Measurements from ENCODE around the gene CENPM.

Gene CENPM

GRCh38 chr22:41976070-41976901 lies 29.3 kb upstream of the CENPM start:
- Histone ChIP-seq H3K27me3 (ENCODE audit: control insufficient read depth, insufficient read depth, low read length) (peaks cover 21% of the 10 kb centered on the region), H3K9ac (ENCODE audit: low read length) (no peak overlapping the region), H3K27ac (ENCODE audit: low read depth, low read length) (no peak overlapping the region), H3K4me3 (ENCODE audit: low read length) (no peak overlapping the region), H3K4me1 (ENCODE audit: control insufficient read depth, insufficient read depth, low read length) (no peaks in the 10 kb centered on the region), H3K36me3 (ENCODE audit: control insufficient read depth, insufficient read depth, low read length) (no peaks in the 10 kb centered on the region)

GRCh38 chr22:41975299-41976069 lies 28.5 kb upstream of the CENPM start:
- Histone ChIP-seq H3K4me3 (ENCODE audit: low read length) (no peak overlapping the region), H3K4me1 (ENCODE audit: control insufficient read depth, insufficient read depth, low read length) (no peaks in the 10 kb centered on the region), H3K36me3 (ENCODE audit: control insufficient read depth, insufficient read depth, low read length) (no peaks in the 10 kb centered on the region), H3K27me3 (ENCODE audit: control insufficient read depth, insufficient read depth, low read length) (peaks cover 27% of the 10 kb centered on the region), H3K27ac (ENCODE audit: low read depth, low read length) (no peak overlapping the region), H3K9ac (ENCODE audit: low read length) (no peak overlapping the region)

- Histone ChIP-seq H3K27me3 (ENCODE audit: control insufficient read depth, insufficient read depth, low read length) (peaks cover 27% of the 10 kb centered on the region), H3K27ac (ENCODE audit: low read depth, low read length) (no peak overlapping the region), H3K9ac (ENCODE audit: low read length) (no peak overlapping the region), H3K36me3 (ENCODE audit: control insufficient read depth, insufficient read depth, low read length) (no peaks in the 10 kb centered on the region), H3K4me3 (ENCODE audit: low read length) (no peak overlapping the region), H3K4me1 (ENCODE audit: control insufficient read depth, insufficient read depth, low read length) (no peaks in the 10 kb centered on the region)
These were observed 27.8 kb upstream of the CENPM start for GRCh38 chr22:41974691-41975290.

- Histone ChIP-seq H3K27ac (ENCODE audit: low read depth, low read length) (no peak overlapping the region), H3K4me3 (ENCODE audit: low read length) (no peak overlapping the region), H3K36me3 (ENCODE audit: control insufficient read depth, insufficient read depth, low read length) (no peaks in the 10 kb centered on the region), H3K9ac (ENCODE audit: low read length) (no peak overlapping the region), H3K4me1 (ENCODE audit: control insufficient read depth, insufficient read depth, low read length) (no peaks in the 10 kb centered on the region), H3K27me3 (ENCODE audit: control insufficient read depth, insufficient read depth, low read length) (peaks cover 15% of the 10 kb centered on the region)
These were observed 24.5 kb upstream of the CENPM start for GRCh38 chr22:41971431-41971830.

- peaks cover 11% of the 10 kb centered on the region for H3K27me3 ChIP-seq (ENCODE audit: control insufficient read depth, insufficient read depth, low read length)
- no peaks in the 10 kb centered on the region for H3K4me1 ChIP-seq (ENCODE audit: control insufficient read depth, insufficient read depth, low read length)
- H3K9ac ChIP-seq (ENCODE audit: low read length): no peak overlapping the region
- H3K36me3 ChIP-seq (ENCODE audit: control insufficient read depth, insufficient read depth, low read length): no peaks in the 10 kb centered on the region
- no peak overlapping the region for H3K27ac ChIP-seq (ENCODE audit: low read depth, low read length)
- no peak overlapping the region for H3K4me3 ChIP-seq (ENCODE audit: low read length)
These were observed 23.6 kb upstream of the CENPM start for GRCh38 chr22:41970601-41971000.

- Histone ChIP-seq H3K4me3 (ENCODE audit: low read length) (no peak within 1 kb of the TSS), H3K27me3 (ENCODE audit: control insufficient read depth, insufficient read depth, low read length) (peaks cover 6% of the 10 kb centered on the region), H3K4me1 (ENCODE audit: control insufficient read depth, insufficient read depth, low read length) (no peaks in the 10 kb centered on the region), H3K9ac (ENCODE audit: low read length) (no peak within 1 kb of the TSS), H3K36me3 (ENCODE audit: control insufficient read depth, insufficient read depth, low read length) (no peaks in the 10 kb centered on the region), H3K27ac (ENCODE audit: low read depth, low read length) (no peak within 1 kb of the TSS)
These were observed 22.2 kb upstream of the CENPM start, which contains the start of gene SEPTIN3 for GRCh38 chr22:41969110-41969646. SEPTIN3 (plus strand) TSS chr22:41969443; CDS start chr22:41971493, 2,050 bp downstream.

- Histone ChIP-seq H3K27ac (ENCODE audit: low read depth, low read length) (no peak overlapping the region), H3K27me3 (ENCODE audit: control insufficient read depth, insufficient read depth, low read length) (peaks cover 6% of the 10 kb centered on the region), H3K9ac (ENCODE audit: low read length) (no peak overlapping the region), H3K4me3 (ENCODE audit: low read length) (no peak overlapping the region), H3K4me1 (ENCODE audit: control insufficient read depth, insufficient read depth, low read length) (no peaks in the 10 kb centered on the region), H3K36me3 (ENCODE audit: control insufficient read depth, insufficient read depth, low read length) (no peaks in the 10 kb centered on the region)
These were observed 21.6 kb upstream of the CENPM start for GRCh38 chr22:41968601-41969000.

GRCh38 chr22:41966607-41967240 lies 19.8 kb upstream of the CENPM start:
- Histone ChIP-seq H3K4me1 (ENCODE audit: control insufficient read depth, insufficient read depth, low read length) (no peaks in the 10 kb centered on the region), H3K27ac (ENCODE audit: low read depth, low read length) (no peak overlapping the region), H3K9ac (ENCODE audit: low read length) (no peak overlapping the region), H3K36me3 (ENCODE audit: control insufficient read depth, insufficient read depth, low read length) (no peaks in the 10 kb centered on the region), H3K27me3 (ENCODE audit: control insufficient read depth, insufficient read depth, low read length) (peaks cover 6% of the 10 kb centered on the region), H3K4me3 (ENCODE audit: low read length) (no peak overlapping the region)

GRCh38 chr22:41966225-41966606 lies 19.3 kb upstream of the CENPM start:
- no peak overlapping the region for H3K4me3 ChIP-seq (ENCODE audit: low read length)
- H3K36me3 ChIP-seq (ENCODE audit: control insufficient read depth, insufficient read depth, low read length): no peaks in the 10 kb centered on the region
- H3K27ac ChIP-seq (ENCODE audit: low read depth, low read length): no peak overlapping the region
- no peaks in the 10 kb centered on the region for H3K4me1 ChIP-seq (ENCODE audit: control insufficient read depth, insufficient read depth, low read length)
- H3K9ac ChIP-seq (ENCODE audit: low read length): no peak overlapping the region
- peaks cover 5% of the 10 kb centered on the region for H3K27me3 ChIP-seq (ENCODE audit: control insufficient read depth, insufficient read depth, low read length)

GRCh38 chr22:41964112-41964491 lies 17.1 kb upstream of the CENPM start:
- Histone ChIP-seq H3K27ac (ENCODE audit: low read depth, low read length) (no peak overlapping the region), H3K36me3 (ENCODE audit: control insufficient read depth, insufficient read depth, low read length) (no peaks in the 10 kb centered on the region), H3K27me3 (ENCODE audit: control insufficient read depth, insufficient read depth, low read length) (no peaks in the 10 kb centered on the region), H3K4me3 (ENCODE audit: low read length) (no peak overlapping the region), H3K4me1 (ENCODE audit: control insufficient read depth, insufficient read depth, low read length) (no peaks in the 10 kb centered on the region), H3K9ac (ENCODE audit: low read length) (no peak overlapping the region)

GRCh38 chr22:41963453-41964111 lies 16.6 kb upstream of the CENPM start:
- no peak overlapping the region for H3K27ac ChIP-seq (ENCODE audit: low read depth, low read length)
- no peaks in the 10 kb centered on the region for H3K27me3 ChIP-seq (ENCODE audit: control insufficient read depth, insufficient read depth, low read length)
- no peak overlapping the region for H3K9ac ChIP-seq (ENCODE audit: low read length)
- H3K36me3 ChIP-seq (ENCODE audit: control insufficient read depth, insufficient read depth, low read length): no peaks in the 10 kb centered on the region
- H3K4me3 ChIP-seq (ENCODE audit: low read length): no peak overlapping the region
- no peaks in the 10 kb centered on the region for H3K4me1 ChIP-seq (ENCODE audit: control insufficient read depth, insufficient read depth, low read length)

Measured in rectal smooth muscle tissue (tissue), 1 donor.